C4-2B (cell line): ENCODE data around the gene TRIM41.

Experiments
- ZFX ChIP-seq: fragments of 450-650 bp; IDR thresholded peaks from 2 replicates; pipeline ENCODE4 v1.6.1; 2017
- TF ChIP-seq, protein P1 (sequence below): fragments of 450-650 bp; conservative IDR thresholded peaks from 2 replicates; pipeline ENCODE4 v1.5.1; 2017; ENCODE audit warnings: mild to moderate bottlenecking

- TF ChIP-seq, protein P1, sequence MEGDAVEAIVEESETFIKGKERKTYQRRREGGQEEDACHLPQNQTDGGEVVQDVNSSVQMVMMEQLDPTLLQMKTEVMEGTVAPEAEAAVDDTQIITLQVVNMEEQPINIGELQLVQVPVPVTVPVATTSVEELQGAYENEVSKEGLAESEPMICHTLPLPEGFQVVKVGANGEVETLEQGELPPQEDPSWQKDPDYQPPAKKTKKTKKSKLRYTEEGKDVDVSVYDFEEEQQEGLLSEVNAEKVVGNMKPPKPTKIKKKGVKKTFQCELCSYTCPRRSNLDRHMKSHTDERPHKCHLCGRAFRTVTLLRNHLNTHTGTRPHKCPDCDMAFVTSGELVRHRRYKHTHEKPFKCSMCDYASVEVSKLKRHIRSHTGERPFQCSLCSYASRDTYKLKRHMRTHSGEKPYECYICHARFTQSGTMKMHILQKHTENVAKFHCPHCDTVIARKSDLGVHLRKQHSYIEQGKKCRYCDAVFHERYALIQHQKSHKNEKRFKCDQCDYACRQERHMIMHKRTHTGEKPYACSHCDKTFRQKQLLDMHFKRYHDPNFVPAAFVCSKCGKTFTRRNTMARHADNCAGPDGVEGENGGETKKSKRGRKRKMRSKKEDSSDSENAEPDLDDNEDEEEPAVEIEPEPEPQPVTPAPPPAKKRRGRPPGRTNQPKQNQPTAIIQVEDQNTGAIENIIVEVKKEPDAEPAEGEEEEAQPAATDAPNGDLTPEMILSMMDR, result no peak
- TF ChIP-seq ZFX, result no peak
Observed at GRCh38 chr5:181233801-181234454, 10.8 kb downstream of the TRIM41 start.
